Neural progenitor cell (in vitro differentiated cells): ENCODE data around the gene DOLK.

Experiments used
- CTCF ChIP-seq: fragments of 200-600 bp; sonication (generic); IDR thresholded peaks from 2 replicates; pipeline ENCODE4 v1.5.1; 2017; ENCODE audit warnings: antibody characterized with exemption, mild to moderate bottlenecking
- EZH2 ChIP-seq: fragments of 200-600 bp; sonication (generic); IDR thresholded peaks from 2 replicates; pipeline ENCODE4 v1.6.1; 2017; ENCODE audit warnings: antibody characterized with exemption, mild to moderate bottlenecking, moderate library complexity

- TF ChIP-seq CTCF (no peak), EZH2 (no peak)
These were observed 18.8 kb downstream of the DOLK start for GRCh38 chr9:128928624-128929023.
